HG02870 (cell line): ENCODE measurements around the gene TEKTIP1.
"Not testable (repeated sequence)": the region's sequence is repeated elsewhere in the genome, so short reads cannot be mapped to it uniquely, and the experiment has no call there.

Experiments used
- ATAC-seq: cut with Tn5 transposase; IDR thresholded peaks from one replicate; pipeline ENCODE4 v1.9.1; 2021; ENCODE audit warnings: mild to moderate bottlenecking, moderate library complexity; ENCODE audit not compliant: unreplicated experiment

TEKTIP1 gene

DNA sequence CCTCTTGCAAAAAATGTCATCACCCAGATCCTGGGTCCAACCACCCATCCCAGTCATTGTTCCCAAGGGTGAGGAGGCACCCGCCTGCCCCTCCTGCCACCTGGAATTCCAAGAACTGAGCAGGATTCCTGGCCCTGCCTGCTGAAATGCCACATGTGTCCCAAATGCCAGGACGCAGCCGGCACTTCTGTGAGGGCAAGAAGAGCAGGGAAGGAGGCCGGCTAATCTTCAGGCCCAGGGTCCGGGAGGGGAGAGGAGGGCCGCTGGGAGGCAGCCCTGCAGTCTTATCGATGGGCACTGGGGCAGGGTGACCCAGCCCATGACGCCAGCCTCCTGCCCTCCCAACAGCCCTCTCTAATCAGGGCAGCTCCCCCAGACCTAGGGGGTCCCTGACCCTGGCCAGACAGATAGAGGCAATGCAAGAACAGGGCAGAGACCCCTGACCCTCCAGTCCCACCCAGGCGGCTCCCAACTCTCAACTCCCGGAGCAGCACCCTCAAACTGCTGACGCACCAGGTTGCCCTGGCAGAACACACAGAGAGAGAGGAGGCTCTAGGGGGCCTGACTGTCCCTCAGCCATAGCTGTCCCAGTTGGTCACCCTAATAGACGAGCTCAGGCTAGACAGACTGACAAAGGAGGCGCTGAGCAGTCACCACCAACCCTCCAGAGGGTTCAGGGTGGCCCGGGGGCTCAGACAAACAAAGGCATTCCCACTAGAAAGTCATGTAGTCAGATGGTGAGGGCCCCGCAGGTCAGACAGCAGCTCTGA lies 16.9 kb downstream of the TEKTIP1 start:
- ATAC-seq = no peak

GRCh38 chr19:3556423-3556977 lies 17.5 kb downstream of the TEKTIP1 start:
- ATAC-seq = no peak

GRCh38 chr19:3556978-3557460 lies 18.0 kb downstream of the TEKTIP1 start:
- peak; percentile 17 for ATAC-seq

GRCh38 chr19:3557461-3558248 lies 18.7 kb downstream of the TEKTIP1 start, which contains the start of gene MFSD12:
Gene MFSD12 (minus strand): TSS chr19:3557586. CDS start chr19:3557403, 183 bp downstream.
- ATAC-seq = peak; percentile 69

DNA sequence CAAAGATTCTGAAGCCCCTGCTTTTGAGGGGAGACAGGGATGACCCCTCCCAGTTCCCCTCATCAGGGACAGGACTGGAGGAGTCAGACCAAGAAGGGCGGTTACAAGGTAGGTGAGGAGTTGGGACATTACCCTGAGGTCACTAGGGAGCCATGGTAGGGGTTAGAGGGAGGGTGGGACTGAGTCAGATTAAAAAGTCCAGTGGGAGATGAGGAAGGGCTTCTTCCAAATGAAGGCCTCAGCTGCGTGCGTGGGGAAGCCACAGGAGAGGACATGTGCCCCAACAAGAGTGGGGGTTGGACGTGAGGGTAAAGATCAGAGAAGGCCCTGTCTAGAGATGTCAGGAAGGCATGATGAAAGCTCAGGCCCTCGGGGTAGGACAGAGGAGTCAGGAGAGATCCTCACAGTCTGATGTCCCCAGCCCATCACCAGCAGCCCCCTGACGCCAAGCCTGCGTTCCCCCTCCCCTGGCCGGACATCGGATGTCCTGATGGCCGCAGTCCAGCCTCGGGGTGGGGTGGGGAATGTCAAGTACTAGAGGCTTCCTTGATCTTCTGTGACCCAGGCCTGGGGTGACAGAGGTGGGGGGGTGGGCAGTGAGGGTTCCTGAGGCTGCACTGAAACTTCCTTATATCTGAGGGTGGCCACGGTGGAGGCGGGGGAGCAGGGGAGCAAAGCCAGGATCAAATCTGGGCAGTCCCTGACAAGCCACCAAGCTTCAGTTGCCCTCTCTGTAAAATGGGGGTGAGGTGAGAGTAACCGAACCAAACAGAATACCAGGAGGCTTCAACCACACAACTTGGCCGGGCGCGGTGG lies 24.9 kb downstream of the TEKTIP1 start:
- ATAC-seq = no peak

GRCh38 chr19:3565139-3565538 lies 26.2 kb downstream of the TEKTIP1 start:
- ATAC-seq = no peak

DNA sequence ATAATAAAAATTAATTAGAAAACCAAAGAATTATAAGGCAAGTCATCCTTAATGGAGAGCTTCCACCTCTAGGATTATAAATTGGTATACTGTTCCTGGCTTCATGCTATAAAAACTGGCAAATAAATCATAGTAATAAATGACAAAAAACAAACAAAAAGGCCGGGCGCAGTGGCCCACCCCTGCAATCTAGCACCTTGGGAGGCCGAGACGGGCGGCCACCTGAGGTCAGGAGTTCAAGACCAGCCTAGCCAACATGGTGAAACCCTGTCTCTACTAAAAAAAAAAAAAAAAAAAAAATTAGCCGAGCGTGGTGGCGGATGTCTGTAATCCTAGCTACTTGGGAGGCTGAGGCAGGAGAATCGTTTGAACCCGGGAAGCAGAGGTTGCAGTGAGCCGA lies 31.1 kb downstream of the TEKTIP1 start:
- not testable (repeated sequence) for ATAC-seq

DNA sequence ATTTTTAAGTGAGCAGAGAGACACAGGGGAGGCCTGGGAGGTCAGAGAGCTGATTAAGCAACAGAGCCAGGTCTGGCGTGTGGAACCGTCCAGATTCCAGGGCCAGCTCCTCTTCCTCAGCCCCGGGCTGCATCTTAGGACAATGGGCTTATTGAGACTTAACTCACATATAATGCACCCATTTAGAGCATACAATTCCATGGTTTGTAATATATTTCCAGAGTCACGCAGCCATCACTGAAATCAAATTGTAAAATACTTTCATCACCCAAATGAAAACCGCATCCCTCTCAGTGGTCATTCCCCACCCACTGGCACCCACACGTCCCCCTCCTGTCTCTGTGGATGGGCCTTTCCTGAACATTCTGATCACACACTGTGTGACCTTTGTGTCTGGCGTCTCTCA lies 31.6 kb downstream of the TEKTIP1 start:
- ATAC-seq = no peak

DNA sequence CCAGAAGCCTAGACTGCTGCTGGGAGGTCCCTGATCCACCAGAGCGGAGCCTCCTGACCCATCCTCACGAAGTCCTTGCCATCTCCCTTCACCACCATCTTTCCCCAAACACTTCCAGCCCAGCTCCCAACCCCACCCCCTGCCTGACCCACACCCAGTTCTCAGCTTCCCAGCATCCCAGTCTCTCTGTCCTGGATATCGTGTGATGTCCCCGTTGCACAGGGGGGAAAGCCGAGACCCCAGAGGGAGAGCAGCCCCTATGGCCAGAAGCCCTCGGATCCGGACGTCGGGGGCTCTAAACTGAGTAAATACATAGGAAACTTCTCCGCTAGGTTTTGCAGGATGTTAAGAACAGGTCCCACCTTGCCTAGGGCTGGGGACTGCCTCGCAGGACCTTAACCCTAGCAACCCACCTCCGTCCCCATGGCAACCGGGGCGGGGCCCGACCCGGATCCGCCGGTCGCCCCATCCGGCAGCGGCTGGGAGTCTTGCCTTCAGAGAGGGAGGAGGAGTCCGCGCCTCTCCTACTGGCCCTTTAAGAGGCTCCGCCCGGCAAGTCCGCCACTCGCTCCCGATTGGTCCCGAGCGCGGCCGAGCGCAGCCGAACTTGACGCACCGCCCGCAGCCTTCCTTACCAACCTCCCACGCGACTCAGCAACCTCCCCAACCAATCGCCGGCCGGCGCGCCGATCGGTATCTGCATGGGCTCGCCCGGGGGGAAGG lies 33.3 kb downstream of the TEKTIP1 start:
- peak; percentile 91 for ATAC-seq

- no peak for ATAC-seq
These were observed 33.8 kb downstream of the TEKTIP1 start, which contains the start of gene HMG20B for GRCh38 chr19:3572855-3573161. Gene HMG20B (plus strand): TSS chr19:3572944. CDS start chr19:3573310, 366 bp downstream.

- no peak for ATAC-seq
These were observed 34.3 kb downstream of the TEKTIP1 start for GRCh38 chr19:3573162-3573857.

GRCh38 chr19:3573858-3574637 lies 35.1 kb downstream of the TEKTIP1 start:
- no peak for ATAC-seq

DNA sequence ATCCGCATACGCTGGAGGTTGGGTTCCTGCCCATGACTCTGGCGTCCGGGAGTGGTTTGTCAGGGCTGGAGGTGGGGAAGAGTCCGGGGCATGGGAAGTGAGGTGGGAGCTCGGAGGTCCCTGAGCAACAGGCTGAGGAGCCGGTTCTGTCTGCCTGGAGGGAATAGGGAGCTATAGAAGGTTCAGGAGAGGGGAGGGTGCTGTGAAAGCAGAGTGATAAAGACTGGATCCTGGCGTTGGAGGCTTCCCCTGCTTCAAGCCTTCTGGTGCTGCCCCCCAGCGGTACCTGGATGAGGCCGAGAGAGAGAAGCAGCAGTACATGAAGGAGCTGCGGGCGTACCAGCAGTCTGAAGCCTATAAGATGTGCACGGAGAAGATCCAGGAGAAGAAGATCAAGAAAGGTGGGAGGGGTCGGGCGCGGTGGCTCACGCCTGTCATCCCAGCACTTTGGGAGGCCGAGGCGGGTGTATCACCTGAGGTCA lies 36.3 kb downstream of the TEKTIP1 start:
- ATAC-seq = no peak

DNA sequence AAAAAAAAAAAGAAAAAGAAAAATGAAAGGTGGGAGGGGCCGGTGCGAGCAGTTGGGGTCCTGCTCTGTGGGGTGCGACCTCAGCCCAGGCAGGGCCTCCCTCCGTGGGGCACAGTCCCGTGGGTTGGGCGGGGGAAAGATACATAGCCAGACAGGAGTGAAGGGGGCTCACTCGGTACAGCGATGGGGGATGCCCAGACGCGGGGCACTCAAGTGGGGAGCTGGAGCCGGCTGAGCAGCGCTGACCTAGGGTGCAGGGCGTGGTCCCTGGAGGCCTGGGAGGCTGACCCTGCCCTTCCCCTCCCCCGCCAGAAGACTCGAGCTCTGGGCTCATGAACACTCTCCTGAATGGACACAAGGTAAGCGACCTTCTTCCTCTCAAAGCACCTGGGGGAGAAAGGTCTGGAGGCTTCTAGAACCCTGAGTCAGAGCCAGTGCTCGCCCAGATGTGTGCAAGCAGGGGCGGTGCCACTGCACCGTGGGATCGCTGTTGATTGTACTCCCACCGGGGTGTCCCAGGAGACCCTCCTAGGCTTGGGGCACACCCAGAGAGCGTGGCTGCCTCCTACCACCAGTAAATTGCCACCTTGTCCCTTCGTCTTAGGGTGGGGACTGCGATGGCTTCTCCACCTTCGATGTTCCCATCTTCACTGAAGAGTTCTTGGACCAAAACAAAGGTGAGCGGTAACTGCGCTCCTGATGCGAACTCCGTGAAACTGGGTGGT lies 37.1 kb downstream of the TEKTIP1 start:
- no peak for ATAC-seq

DNA sequence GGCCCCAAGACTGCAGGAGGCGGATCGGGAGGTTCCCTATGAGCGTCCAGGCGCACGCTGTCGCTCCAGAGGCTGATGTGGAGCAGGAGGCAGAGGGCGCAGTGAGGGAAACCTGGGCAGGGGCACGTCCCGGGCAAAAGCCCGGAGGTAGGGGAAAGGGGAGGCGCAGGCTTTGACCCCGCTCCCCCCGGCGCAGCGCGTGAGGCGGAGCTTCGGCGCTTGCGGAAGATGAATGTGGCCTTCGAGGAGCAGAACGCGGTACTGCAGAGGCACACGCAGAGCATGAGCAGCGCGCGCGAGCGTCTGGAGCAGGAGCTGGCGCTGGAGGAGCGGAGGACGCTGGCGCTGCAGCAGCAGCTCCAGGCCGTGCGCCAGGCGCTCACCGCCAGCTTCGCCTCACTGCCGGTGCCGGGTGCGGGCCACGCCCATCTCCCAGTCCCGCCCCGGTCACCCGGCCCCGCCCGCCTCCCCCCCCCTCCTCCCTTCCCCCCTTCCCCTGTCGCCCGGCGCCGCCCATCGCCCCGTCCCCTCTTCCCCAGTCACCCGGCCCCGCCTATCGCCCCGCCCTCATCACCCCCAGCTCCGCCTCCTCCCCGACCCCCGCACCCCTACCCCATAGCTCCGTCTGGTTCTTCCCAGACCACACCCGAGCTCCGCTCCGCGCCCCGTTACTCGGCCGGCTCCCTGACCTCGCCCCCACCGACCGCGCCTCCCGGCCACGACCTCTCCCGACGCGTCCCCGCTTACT lies 37.9 kb downstream of the TEKTIP1 start:
- ATAC-seq = no peak

DNA sequence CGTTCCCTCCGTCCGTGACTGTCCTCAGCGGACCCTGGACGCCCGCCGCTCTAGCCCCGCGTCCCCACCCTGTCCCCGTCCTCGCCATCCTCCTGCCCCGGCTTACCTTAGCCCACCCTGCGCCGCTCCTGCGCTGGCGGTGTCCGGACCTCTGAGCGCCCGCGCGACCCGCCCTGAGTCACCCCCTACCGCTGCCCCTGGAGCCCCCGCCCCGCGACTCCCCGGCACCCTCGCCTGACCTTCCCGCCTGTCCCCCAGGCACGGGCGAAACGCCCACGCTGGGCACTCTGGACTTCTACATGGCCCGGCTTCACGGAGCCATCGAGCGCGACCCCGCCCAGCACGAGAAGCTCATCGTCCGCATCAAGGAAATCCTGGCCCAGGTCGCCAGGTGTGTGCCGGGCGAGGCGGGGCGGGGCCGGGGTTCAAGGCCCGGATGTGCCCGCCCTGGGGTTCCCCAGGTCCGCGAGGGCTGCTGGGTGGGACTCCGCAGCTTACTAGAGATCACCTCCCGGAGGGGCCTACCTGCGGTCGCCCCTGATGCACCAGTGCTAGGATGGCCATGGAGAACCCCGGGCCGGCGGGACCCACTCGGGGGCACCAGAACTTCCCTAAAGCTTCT lies 38.9 kb downstream of the TEKTIP1 start:
- ATAC-seq = no peak

- no peak for ATAC-seq
These were observed 39.4 kb downstream of the TEKTIP1 start for GRCh38 chr19:3578390-3578789.
